GM12878 (cell line): ENCODE results near the gene C15orf39. TPM values are rescaled to one million over a fixed set of nuclear protein-coding genes. Genes with fewer than 3 reads are reported as not detected.
A peak's percentile ranks its signal among the peaks of the same experiment; 100 is the strongest.

ENCODE experiments used
- ATAC-seq: fragments of 200-7000 bp; cut with Tn5 transposase; 3 replicates; pipeline ENCODE4 v1.9.1; 2020; ENCODE audit warnings: mild to moderate bottlenecking, moderate library complexity
- BruUV-seq: library from RNA; stranded (reverse); fragments of 400-500 nt; replicated peaks from 2 replicates; lab custom pipeline; 2021; lab: Mats Ljungman, UMichigan
- CTCF ChIA-PET: fragments of 300-600 bp; sonication (Branson Sonifier 250); formaldehyde crosslinking; extraction: SDS; loops from one replicate; lab custom pipeline; 2021; ENCODE audit warnings: inconsistent platforms; lab: Yijun Ruan, JAX
- POLR2A ChIA-PET: fragments of 350-600 bp; formaldehyde crosslinking; extraction: SDS; loops from one replicate; lab custom pipeline; 2021; ENCODE audit warnings: inconsistent platforms; lab: Charles Lee
- RAD21 ChIA-PET: fragments of 300-600 bp; sonication (Branson Sonifier 250); formaldehyde crosslinking; loops from one replicate; lab custom pipeline; 2023; ENCODE audit warnings: antibody characterized with exemption; ENCODE audit not compliant: unreplicated experiment; lab: Charles Lee
- SMC1A ChIA-PET: fragments of 300-600 bp; sonication (Branson Sonifier 250); formaldehyde crosslinking; loops from one replicate; lab custom pipeline; 2023; ENCODE audit not compliant: unreplicated experiment, uncharacterized antibody; lab: Charles Lee
- DNase-seq: peaks from one replicate; pipeline ENCODE4 v3.0.0-alpha.2; 2011; ENCODE audit warnings: low read depth, low spot score
- FAIRE-seq: peaks from 3 replicates; lab custom pipeline; 2011; peaks lifted over from hg19 to GRCh38; lab: Jason Lieb, UNC
- H2AFZ ChIP-seq: 2 replicates; pipeline ENCODE4 v1.6.0; 2011; ENCODE audit warnings: low read depth, low read length, control low read depth; ENCODE audit not compliant: control insufficient read depth
- H3K27ac ChIP-seq: 2 replicates; pipeline ENCODE4 v1.5.1; 2011; ENCODE audit warnings: control low read depth; ENCODE audit not compliant: control insufficient read depth, insufficient read depth
- H3K27me3 ChIP-seq, 2 experiments: replicated peaks in 1 of 2; 2 replicates each; pipeline versions ENCODE4 v1.6.0 to v1.6.1; 2011; ENCODE audit warnings: low read length in 1 of 2; ENCODE audit not compliant: control insufficient read depth in 2 of 2, insufficient read depth in 2 of 2
- H3K36me3 ChIP-seq, 2 experiments: 2 replicates each; pipeline ENCODE4 v1.5.1; 2011; ENCODE audit warnings: low read length in 1 of 2; ENCODE audit not compliant: control insufficient read depth in 2 of 2, insufficient read depth in 2 of 2
- H3K4me1 ChIP-seq: 2 replicates; pipeline ENCODE4 v1.6.1; 2011; ENCODE audit warnings: mild to moderate bottlenecking, low read length, moderate library complexity, mixed read lengths; ENCODE audit not compliant: control insufficient read depth, insufficient read depth
- H3K4me2 ChIP-seq: 2 replicates; pipeline ENCODE4 v1.6.0; 2011; ENCODE audit warnings: control low read depth; ENCODE audit not compliant: control insufficient read depth, insufficient read depth
- H3K4me3 ChIP-seq: fragments of 200-600 bp; sonication (generic); 2 replicates; pipeline ENCODE4 v1.5.1; 2016
- H3K79me2 ChIP-seq: 2 replicates; pipeline ENCODE4 v1.6.0; 2011; ENCODE audit warnings: low read length; ENCODE audit not compliant: control insufficient read depth, insufficient read depth
- H3K9ac ChIP-seq: 2 replicates; pipeline ENCODE4 v1.8.0; 2011; ENCODE audit warnings: low read length, control low read depth, mixed read lengths; ENCODE audit not compliant: control insufficient read depth, insufficient read depth
- H3K9me3 ChIP-seq: replicated peaks from 3 replicates; pipeline ENCODE4 v1.5.1; 2011; ENCODE audit warnings: mild to moderate bottlenecking, low read length; ENCODE audit not compliant: control insufficient read depth, insufficient read depth
- H4K20me1 ChIP-seq: 2 replicates; pipeline ENCODE4 v1.6.0; 2011; ENCODE audit not compliant: control insufficient read depth, insufficient read depth
- POLR2A ChIP-seq: IDR thresholded peaks from 2 replicates; pipeline ENCODE4 v1.6.1; 2011; ENCODE audit warnings: low read depth, mild to moderate bottlenecking, low read length
- POLR2AphosphoS2 ChIP-seq: IDR thresholded peaks from 2 replicates; pipeline ENCODE4 v1.6.1; 2011; ENCODE audit warnings: low read depth, mild to moderate bottlenecking, low read length, improper control_type of control experiment, moderate library complexity
- POLR2AphosphoS5 ChIP-seq: IDR thresholded peaks from 2 replicates; pipeline ENCODE4 v1.6.1; 2011; ENCODE audit warnings: mild to moderate bottlenecking, low read length, inconsistent platforms
- SIN3A ChIP-seq: IDR thresholded peaks from 2 replicates; pipeline ENCODE4 v1.6.1; 2012; ENCODE audit warnings: low read depth, low read length, improper control_type of control experiment
- TCF12 ChIP-seq: IDR thresholded peaks from 2 replicates; pipeline ENCODE4 v1.6.1; 2011; ENCODE audit warnings: low read depth, mild to moderate bottlenecking, low read length
- WGBS: methylation state at CpG from one replicate; pipeline ENCODE4 v1.1.6; 2016; ENCODE audit warnings: low lambda C conversion rate; ENCODE audit not compliant: insufficient replicate concordance, insufficient coverage; ENCODE audit errors: missing lambda C conversion rate; 5-methylcytosine and 5-hydroxymethylcytosine counted together
- in situ Hi-C: fragments of 300-500 bp; cut with MboI; formaldehyde crosslinking; loops from 9 replicates; pipeline ENCODE4 v1.14.3; 2018; ENCODE audit warnings: mixed read lengths
- intact Hi-C: fragments of 100-400 bp; cut with micrococcal nuclease; formaldehyde crosslinking; loops from one replicate; pipeline ENCODE4 v1.14.2; 2022; ENCODE audit not compliant: unreplicated experiment
- polyA plus RNA-seq, 11 experiments: library from polyadenylated mRNA; depleted of rRNA in 4 of 11; unstranded in 6 of 11; stranded (reverse) in 5 of 11; fragments of >200 nt; fragmentation: Nextera tagmentation in 4 of 11; fragmentation: Illumina TruSeq in 1 of 11; extraction: Ambion mirVana in 4 of 11; extraction: Trizol in 1 of 11; gene quantifications; 1 replicate in 1 of 11; 2 replicates in 10 of 11; pipeline versions ENCODE4 v1.2.1 to v1.2.3, GENCODE V29; 2011 to 2016; ENCODE audit warnings: inconsistent platforms in 2 of 11, missing spikeins in 2 of 11, low read depth in 1 of 11
- total RNA-seq, 4 experiments: library from RNA; depleted of rRNA in 3 of 4; stranded (reverse); fragments of >200 nt in 3 of 4; fragmentation: Illumina TruSeq in 1 of 4; extraction: Trizol in 1 of 4; gene quantifications; 2 replicates each; pipeline versions ENCODE4 v1.2.1 to v1.2.3, GENCODE V29; 2013 to 2021

Gene C15orf39
- total and polyA plus RNA-seq, 10 of the 15 experiments (the other 5 are each of a cell fraction or from before 2014, with no cell fraction given) = 2.3 to 139 (median 33.0) TPM

DNA sequence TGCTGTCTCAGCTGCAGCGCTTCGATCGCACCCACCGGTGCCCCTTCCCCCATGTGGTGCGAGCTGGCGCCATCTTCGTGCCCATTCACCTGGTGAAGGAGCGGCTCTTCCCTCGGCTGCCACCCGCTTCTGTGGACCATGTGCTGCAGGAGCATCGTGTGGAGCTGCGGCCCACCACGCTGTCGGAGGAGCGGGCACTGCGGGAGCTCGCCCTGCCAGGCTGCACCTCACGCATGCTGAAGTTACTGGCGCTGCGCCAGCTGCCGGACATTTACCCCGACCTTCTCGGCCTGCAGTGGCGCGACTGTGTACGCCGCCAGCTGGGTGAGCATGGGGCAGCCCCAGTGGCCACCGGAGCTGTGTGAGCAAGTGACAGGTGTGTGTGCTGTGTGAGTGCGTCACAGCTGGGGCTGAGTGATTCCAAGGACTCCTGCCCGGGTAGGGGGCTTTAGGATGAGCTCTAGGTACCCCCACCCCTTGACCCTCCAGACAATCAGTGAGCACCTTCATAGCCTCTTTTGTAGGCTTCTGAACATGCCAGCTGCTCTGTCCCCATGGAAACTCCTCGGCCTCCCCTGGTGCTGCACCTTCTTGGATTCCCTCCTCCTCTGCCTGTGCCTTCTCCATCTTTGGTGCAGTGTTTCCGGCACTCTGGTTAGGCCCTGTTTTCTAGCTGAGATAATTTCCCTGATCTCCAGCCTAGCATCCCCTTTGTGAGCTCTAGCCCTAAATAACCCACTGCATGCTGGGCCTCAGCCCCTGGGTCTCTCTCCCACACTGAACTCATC is 7.0 kb downstream of the C15orf39 start:
- no peak for FAIRE-seq
- no peak for ATAC-seq
- Histone ChIP-seq H3K4me3 (peak overlapping the region; percentile 60), H3K36me3 (peaks cover 69 to 72% of the 10 kb centered on the region in 2 experiments), H2AFZ (no peak overlapping the region), H3K4me2 (peak overlapping the region; percentile 64), H3K4me1 (peaks cover 19% of the 10 kb centered on the region), H3K27ac (no peak overlapping the region), H3K27me3 (no peaks in the 10 kb centered on the region), H3K79me2 (peaks cover 92% of the 10 kb centered on the region), H4K20me1 (peaks cover 77% of the 10 kb centered on the region), H3K9me3 (no peaks in the 10 kb centered on the region), H3K9ac (peak overlapping the region; percentile 44; the same call in 1 of the 2 replicates)
- in situ Hi-C loops = no loop called here
- WGBS = 94% methylated on average over 32 of the region's 32 CpGs
- ChIA-PET SMC1A (interaction anchor here (0.8 to 1.5 kb wide), 6 partner anchors 11 to 177 kb away, joined by 3 to 6 read pairs (median 4); no protein-coding TSS in a partner anchor), POLR2A (interaction anchor here (0.9 to 1.9 kb wide), 5 partner anchors 8 to 185 kb away, joined by 3 to 6 read pairs (median 3); partner anchors contain the start of gene PPCDC), RAD21 (interaction anchor here (0.8 to 3.0 kb wide), 6 partner anchors 11 to 179 kb away, joined by 3 to 13 read pairs (median 3); no protein-coding TSS in a partner anchor), CTCF (interaction anchor here (0.8 to 7.5 kb wide), 6 partner anchors 8 to 594 kb away, joined by 3 to 95 read pairs (median 3); partner anchors contain the start of gene PPCDC)
- TF ChIP-seq SIN3A (no peak), POLR2AphosphoS2 (peak; percentile 18; the same call in 1 of the 2 replicates), TCF12 (no peak), POLR2A (peak; percentile 73), POLR2AphosphoS5 (peak; percentile 17; the same call in 1 of the 2 replicates)
- no TSS peak for BruUV-seq
- no peak for DNase-seq
- intact Hi-C loops = no loop called here
